ENCODE data around the gene ENOX2. TPM values are rescaled to one million over a fixed set of nuclear protein-coding genes. Genes with fewer than 3 reads are reported as not detected.
"Not testable (repeated sequence)": the region's sequence is repeated elsewhere in the genome, so short reads cannot be mapped to it uniquely, and the experiment has no call there.

ENOX2 gene
- total RNA-seq, 1 experiment from 2014 or later: 6.0 TPM

DNA sequence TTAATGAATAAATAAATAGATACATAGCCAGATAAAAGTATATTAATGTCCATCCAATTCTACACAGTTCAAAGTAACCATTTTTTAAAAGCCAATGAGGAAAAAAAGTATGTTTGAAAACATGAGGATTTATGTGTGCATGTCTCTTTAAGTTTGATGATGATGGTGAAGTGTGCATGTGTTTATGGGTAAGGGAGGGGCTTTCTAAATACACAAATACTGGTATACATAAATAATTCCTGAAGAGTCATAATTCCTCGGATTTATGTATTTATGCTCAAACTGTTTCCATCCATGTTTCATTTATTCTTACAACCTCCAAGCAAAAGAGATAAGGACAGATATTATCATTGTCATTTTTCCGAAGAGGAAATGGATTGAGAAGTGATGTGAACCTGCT lies 75.4 kb downstream of the ENOX2 start:
- Histone ChIP-seq H2AFZ (ENCODE audit: low read length) (no peak overlapping the region), H3K9me3 (ENCODE audit: low read length) (no peaks in the 10 kb centered on the region), H3K79me2 (ENCODE audit: low read length) (no peaks in the 10 kb centered on the region), H4K20me1 (ENCODE audit: insufficient read depth, low read depth, low read length) (0 out of 2 replicates have a peak, but pooled peaks cover 5% of the 10 kb centered on the region), H3K9ac (ENCODE audit: low read length) (no peak overlapping the region), H3K4me3 (ENCODE audit: low read length) (no peak overlapping the region), H3K4me1 (ENCODE audit: low read length) (no peaks in the 10 kb centered on the region), H3K36me3 (ENCODE audit: insufficient read depth, low read length) (no peaks in the 10 kb centered on the region), H3K4me2 (ENCODE audit: low read depth, low read length, poor library complexity, severe bottlenecking) (no peak overlapping the region), H3K27ac (ENCODE audit: low read length) (no peak overlapping the region), H3K9me2 (replicated peaks; ENCODE audit: insufficient read depth, low read length) (no peaks in the 10 kb centered on the region), H3K27me3 (ENCODE audit: low read length) (no peaks in the 10 kb centered on the region; the same call in 1 of the 2 replicates)
- no peak for DNase-seq

DNA sequence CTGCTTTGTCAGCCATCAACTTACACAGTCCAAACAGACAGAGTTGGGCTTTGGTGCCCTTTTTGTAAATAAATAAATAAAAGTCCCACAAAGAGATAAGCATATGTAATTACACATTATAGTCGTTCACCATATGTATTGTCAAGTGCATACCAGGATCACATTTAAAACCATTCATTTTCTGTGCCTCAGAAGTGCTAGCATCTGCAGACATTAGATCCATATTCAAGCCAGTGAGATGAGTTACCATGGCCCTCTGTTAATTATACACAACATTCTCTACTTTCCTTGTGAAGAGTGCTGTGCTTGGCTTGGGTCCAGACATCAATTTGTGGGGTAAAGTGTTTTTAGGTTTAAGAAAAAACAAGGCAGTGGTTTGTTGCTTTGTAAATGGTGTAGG lies 76.8 kb downstream of the ENOX2 start:
- H3K9me2 ChIP-seq (replicated peaks; ENCODE audit: insufficient read depth, low read length): no peaks in the 10 kb centered on the region
- H3K36me3 ChIP-seq (ENCODE audit: insufficient read depth, low read length): no peaks in the 10 kb centered on the region
- no peak overlapping the region for H3K4me2 ChIP-seq (ENCODE audit: low read depth, low read length, poor library complexity, severe bottlenecking)
- no peaks in the 10 kb centered on the region for H3K79me2 ChIP-seq (ENCODE audit: low read length)
- H4K20me1 ChIP-seq (ENCODE audit: insufficient read depth, low read depth, low read length): no peaks in the 10 kb centered on the region
- no peak overlapping the region for H3K27ac ChIP-seq (ENCODE audit: low read length)
- peak; percentile 23 for DNase-seq
- no peak overlapping the region for H3K4me3 ChIP-seq (ENCODE audit: low read length)
- no peaks in the 10 kb centered on the region for H3K9me3 ChIP-seq (ENCODE audit: low read length)
- 0 out of 2 replicates have a peak, but pooled peaks cover 3% of the 10 kb centered on the region for H3K4me1 ChIP-seq (ENCODE audit: low read length)
- no peaks in the 10 kb centered on the region; the same call in 1 of the 2 replicates for H3K27me3 ChIP-seq (ENCODE audit: low read length)
- no peak overlapping the region for H3K9ac ChIP-seq (ENCODE audit: low read length)
- no peak overlapping the region for H2AFZ ChIP-seq (ENCODE audit: low read length)

DNA sequence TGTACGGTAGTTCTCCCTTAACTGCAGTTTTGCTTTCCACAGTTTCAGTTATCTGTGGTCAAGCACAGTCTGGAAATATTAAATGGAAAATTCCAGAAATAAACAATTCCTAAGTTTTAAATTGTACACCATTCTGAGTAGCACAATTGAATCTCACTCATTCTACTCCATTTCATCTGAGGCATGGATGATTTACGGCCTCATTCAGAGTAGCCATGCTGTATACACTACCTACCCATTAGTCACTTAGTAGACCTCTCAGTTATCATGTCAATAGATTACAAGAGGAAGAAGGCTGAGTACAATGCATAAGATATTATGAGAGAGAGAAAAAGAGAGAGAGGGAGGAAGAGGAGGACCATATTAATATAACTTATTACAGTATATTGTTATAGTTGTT lies 77.5 kb downstream of the ENOX2 start:
- Histone ChIP-seq H4K20me1 (ENCODE audit: insufficient read depth, low read depth, low read length) (no peaks in the 10 kb centered on the region), H3K4me3 (ENCODE audit: low read length) (no peak overlapping the region), H3K4me2 (ENCODE audit: low read depth, low read length, poor library complexity, severe bottlenecking) (no peak overlapping the region), H3K9ac (ENCODE audit: low read length) (no peak overlapping the region), H3K27me3 (ENCODE audit: low read length) (no peaks in the 10 kb centered on the region; the same call in 1 of the 2 replicates), H3K4me1 (ENCODE audit: low read length) (0 out of 2 replicates have a peak, but pooled peaks cover 3% of the 10 kb centered on the region), H3K36me3 (ENCODE audit: insufficient read depth, low read length) (no peaks in the 10 kb centered on the region), H3K79me2 (ENCODE audit: low read length) (no peaks in the 10 kb centered on the region), H3K9me2 (replicated peaks; ENCODE audit: insufficient read depth, low read length) (no peaks in the 10 kb centered on the region), H3K9me3 (ENCODE audit: low read length) (no peaks in the 10 kb centered on the region), H3K27ac (ENCODE audit: low read length) (no peak overlapping the region), H2AFZ (ENCODE audit: low read length) (no peak overlapping the region)
- no peak for DNase-seq

DNA sequence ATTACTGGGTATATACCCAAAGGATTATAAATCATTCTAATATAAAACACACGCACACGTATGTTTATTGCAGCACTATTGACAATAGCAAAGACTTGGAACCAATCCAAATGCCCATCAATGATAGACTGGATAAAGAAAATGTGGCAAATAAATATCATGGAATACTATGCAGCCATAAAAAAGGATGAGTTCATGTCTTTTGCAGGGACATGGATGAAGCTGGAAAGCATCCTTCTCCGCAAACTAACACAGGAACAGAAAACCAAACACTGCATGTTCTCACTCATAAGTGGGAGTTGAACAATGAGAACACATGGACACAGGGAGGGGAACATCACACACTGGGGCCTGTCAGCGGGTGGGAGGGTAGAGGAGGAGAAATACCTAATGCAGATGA lies 83.6 kb downstream of the ENOX2 start:
- H3K27ac ChIP-seq (ENCODE audit: low read length); H4K20me1 ChIP-seq (ENCODE audit: insufficient read depth, low read depth, low read length); H3K9me2 ChIP-seq (replicated peaks; ENCODE audit: insufficient read depth, low read length); H3K9ac ChIP-seq (ENCODE audit: low read length); H3K9me3 ChIP-seq (ENCODE audit: low read length); H3K27me3 ChIP-seq (ENCODE audit: low read length); H3K4me3 ChIP-seq (ENCODE audit: low read length); H3K79me2 ChIP-seq (ENCODE audit: low read length); H3K4me1 ChIP-seq (ENCODE audit: low read length); H2AFZ ChIP-seq (ENCODE audit: low read length); H3K4me2 ChIP-seq (ENCODE audit: low read depth, low read length, poor library complexity, severe bottlenecking); H3K36me3 ChIP-seq (ENCODE audit: insufficient read depth, low read length); DNase-seq: not testable (repeated sequence)

DNA sequence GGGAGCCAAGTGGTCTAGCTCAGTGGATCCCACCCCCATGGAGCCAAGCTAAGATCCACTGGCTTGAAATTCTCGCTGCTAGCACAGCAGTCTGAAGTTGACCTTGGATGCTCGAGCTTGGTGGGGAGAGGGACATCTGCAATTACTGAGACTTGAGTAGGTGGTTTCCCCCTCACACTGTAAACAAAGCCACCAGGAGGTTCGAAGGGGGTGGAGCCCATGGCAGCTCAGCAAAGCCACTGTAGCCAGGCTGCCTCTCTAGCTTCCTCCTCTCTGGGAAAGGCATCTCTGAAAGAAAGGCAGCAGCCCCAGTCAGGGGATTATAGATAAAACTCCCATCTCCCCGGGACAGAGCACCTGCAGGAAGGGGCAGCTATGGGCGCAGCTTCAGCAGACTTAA lies 89.1 kb downstream of the ENOX2 start:
- H3K27ac ChIP-seq (ENCODE audit: low read length); DNase-seq: not testable (repeated sequence)

DNA sequence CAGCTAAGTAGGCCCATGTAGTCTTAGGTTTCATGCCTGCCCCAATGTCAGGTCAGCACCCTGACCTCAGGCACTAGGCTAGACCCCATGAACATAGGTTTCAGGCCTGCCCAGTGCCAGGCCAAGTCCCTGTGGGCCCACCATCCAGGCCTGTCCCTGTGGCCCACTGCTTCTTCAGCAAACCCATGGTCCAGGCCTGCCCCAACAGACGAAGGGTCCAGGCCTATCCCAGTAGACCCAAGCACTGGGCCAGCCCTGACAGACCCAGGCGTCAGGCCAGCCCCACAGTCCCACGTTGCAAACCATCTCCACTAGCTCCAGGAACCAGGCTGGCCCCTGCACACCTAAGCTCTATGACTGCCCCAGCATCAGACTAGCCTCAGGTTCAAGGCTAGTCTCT lies 92.4 kb downstream of the ENOX2 start:
- H3K36me3 ChIP-seq (ENCODE audit: insufficient read depth, low read length): no peaks in the 10 kb centered on the region
- H3K27me3 ChIP-seq (ENCODE audit: low read length): no peaks in the 10 kb centered on the region
- H3K9me2 ChIP-seq (replicated peaks; ENCODE audit: insufficient read depth, low read length): no peaks in the 10 kb centered on the region
- H3K79me2 ChIP-seq (ENCODE audit: low read length): no peaks in the 10 kb centered on the region
- H3K9ac ChIP-seq (ENCODE audit: low read length): no peak overlapping the region
- no peaks in the 10 kb centered on the region for H4K20me1 ChIP-seq (ENCODE audit: insufficient read depth, low read depth, low read length)
- H3K27ac ChIP-seq (ENCODE audit: low read length): no peak overlapping the region
- H3K9me3 ChIP-seq (ENCODE audit: low read length): no peaks in the 10 kb centered on the region
- no peak overlapping the region for H3K4me3 ChIP-seq (ENCODE audit: low read length)
- no peak overlapping the region for H3K4me2 ChIP-seq (ENCODE audit: low read depth, low read length, poor library complexity, severe bottlenecking)
- no peak overlapping the region for H2AFZ ChIP-seq (ENCODE audit: low read length)
- no peak for DNase-seq
- H3K4me1 ChIP-seq (ENCODE audit: low read length): no peaks in the 10 kb centered on the region

More for the DNA sequence above, 89.1 kb downstream of the ENOX2 start:
- not testable (repeated sequence) for H3K4me2 ChIP-seq (ENCODE audit: low read depth, low read length, poor library complexity, severe bottlenecking); H3K9me2 ChIP-seq (replicated peaks; ENCODE audit: insufficient read depth, low read length); H3K36me3 ChIP-seq (ENCODE audit: insufficient read depth, low read length); H2AFZ ChIP-seq (ENCODE audit: low read length); H3K79me2 ChIP-seq (ENCODE audit: low read length); H3K27me3 ChIP-seq (ENCODE audit: low read length); H3K4me3 ChIP-seq (ENCODE audit: low read length); H4K20me1 ChIP-seq (ENCODE audit: insufficient read depth, low read depth, low read length); H3K9me3 ChIP-seq (ENCODE audit: low read length); H3K4me1 ChIP-seq (ENCODE audit: low read length); H3K9ac ChIP-seq (ENCODE audit: low read length)

DNA sequence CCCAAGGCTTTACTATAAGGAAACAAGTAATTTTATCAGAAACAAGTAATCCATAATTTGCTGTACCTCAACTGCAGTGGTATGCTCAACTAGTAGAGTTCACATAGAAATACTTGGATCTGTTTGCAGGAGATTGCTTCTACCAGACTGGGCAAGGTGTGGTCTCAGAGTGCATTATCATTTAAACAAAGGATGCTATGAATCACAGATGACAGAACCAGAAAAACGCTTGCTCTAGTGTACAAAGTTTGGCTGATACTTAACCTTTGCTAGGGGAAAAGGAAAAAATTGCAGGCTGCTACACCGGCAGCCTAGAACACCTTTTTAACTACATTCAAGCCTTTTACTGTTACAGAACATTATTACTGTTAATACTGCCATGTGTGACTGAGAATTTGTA lies 97.1 kb downstream of the ENOX2 start:
- Histone ChIP-seq H3K27me3 (ENCODE audit: low read length) (no peaks in the 10 kb centered on the region), H3K4me3 (ENCODE audit: low read length) (no peak overlapping the region), H3K79me2 (ENCODE audit: low read length) (no peaks in the 10 kb centered on the region), H3K27ac (ENCODE audit: low read length) (no peak overlapping the region), H3K4me2 (ENCODE audit: low read depth, low read length, poor library complexity, severe bottlenecking) (no peak overlapping the region), H4K20me1 (ENCODE audit: insufficient read depth, low read depth, low read length) (no peaks in the 10 kb centered on the region), H2AFZ (ENCODE audit: low read length) (no peak overlapping the region), H3K4me1 (ENCODE audit: low read length) (no peaks in the 10 kb centered on the region), H3K9me2 (replicated peaks; ENCODE audit: insufficient read depth, low read length) (no peaks in the 10 kb centered on the region), H3K9ac (ENCODE audit: low read length) (no peak overlapping the region), H3K36me3 (ENCODE audit: insufficient read depth, low read length) (no peaks in the 10 kb centered on the region), H3K9me3 (ENCODE audit: low read length) (no peaks in the 10 kb centered on the region)
- no peak for DNase-seq

DNA sequence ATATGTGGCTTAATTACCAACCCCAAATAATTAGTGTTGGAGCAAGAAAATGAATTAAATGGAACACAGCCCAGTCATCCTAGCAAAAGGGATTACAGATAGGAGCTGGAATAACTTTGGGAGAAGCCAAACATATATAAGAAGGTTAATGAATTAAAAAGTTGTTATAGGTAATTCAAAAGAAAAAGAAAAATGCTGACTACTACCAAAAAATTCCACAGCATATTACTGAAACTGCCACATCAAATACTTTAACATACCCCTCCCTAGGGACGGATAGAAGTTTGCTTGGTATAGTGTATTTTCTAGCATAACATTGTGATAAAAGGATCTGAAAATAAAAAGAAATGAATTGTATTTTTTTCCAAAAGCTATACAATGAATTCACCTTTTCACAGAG lies 99.5 kb downstream of the ENOX2 start:
- Histone ChIP-seq H3K9ac (ENCODE audit: low read length) (no peak overlapping the region), H3K36me3 (ENCODE audit: insufficient read depth, low read length) (no peaks in the 10 kb centered on the region), H3K4me2 (ENCODE audit: low read depth, low read length, poor library complexity, severe bottlenecking) (no peak overlapping the region), H3K79me2 (ENCODE audit: low read length) (no peaks in the 10 kb centered on the region), H3K27ac (ENCODE audit: low read length) (no peak overlapping the region), H3K4me3 (ENCODE audit: low read length) (no peak overlapping the region), H2AFZ (ENCODE audit: low read length) (no peak overlapping the region), H3K9me3 (ENCODE audit: low read length) (no peaks in the 10 kb centered on the region), H3K27me3 (ENCODE audit: low read length) (no peaks in the 10 kb centered on the region), H3K4me1 (ENCODE audit: low read length) (no peaks in the 10 kb centered on the region), H3K9me2 (replicated peaks; ENCODE audit: insufficient read depth, low read length) (no peaks in the 10 kb centered on the region), H4K20me1 (ENCODE audit: insufficient read depth, low read depth, low read length) (no peaks in the 10 kb centered on the region)
- no peak for DNase-seq

DNA sequence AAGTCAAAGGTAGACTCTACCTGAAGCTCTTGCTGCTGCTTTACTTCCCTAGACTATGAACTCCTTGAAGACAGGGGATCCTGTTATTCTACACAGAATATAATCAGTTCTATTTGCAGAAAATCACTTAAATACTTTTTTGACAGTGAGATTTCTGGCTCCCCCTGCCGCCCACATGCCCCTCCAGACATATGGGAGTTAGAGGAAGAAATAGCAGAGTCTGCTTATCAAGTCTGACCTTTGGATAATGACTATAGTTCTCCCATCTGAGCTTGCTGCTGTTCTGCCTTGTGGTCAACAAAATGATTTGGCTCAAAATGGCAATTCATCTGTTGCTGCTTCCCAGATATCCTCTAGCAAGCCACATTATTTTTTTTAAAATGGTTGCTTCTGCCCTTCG lies 101.1 kb downstream of the ENOX2 start:
- Histone ChIP-seq H3K79me2 (ENCODE audit: low read length) (no peaks in the 10 kb centered on the region), H3K9ac (ENCODE audit: low read length) (no peak overlapping the region), H3K27me3 (ENCODE audit: low read length) (no peaks in the 10 kb centered on the region), H3K4me1 (ENCODE audit: low read length) (no peaks in the 10 kb centered on the region), H4K20me1 (ENCODE audit: insufficient read depth, low read depth, low read length) (no peaks in the 10 kb centered on the region), H3K27ac (ENCODE audit: low read length) (no peak overlapping the region), H3K4me2 (ENCODE audit: low read depth, low read length, poor library complexity, severe bottlenecking) (no peak overlapping the region), H3K9me3 (ENCODE audit: low read length) (no peaks in the 10 kb centered on the region), H2AFZ (ENCODE audit: low read length) (no peak overlapping the region), H3K4me3 (ENCODE audit: low read length) (no peak overlapping the region), H3K36me3 (ENCODE audit: insufficient read depth, low read length) (no peaks in the 10 kb centered on the region), H3K9me2 (replicated peaks; ENCODE audit: insufficient read depth, low read length) (no peaks in the 10 kb centered on the region)
- no peak for DNase-seq

Data from Karpas-422 (cell line).